Mammary epithelial cell (primary cell): Measurements from ENCODE around the gene CHTF18.

Source experiments
- EZH2 ChIP-seq: IDR thresholded peaks from 2 replicates; pipeline ENCODE4 v1.6.1; 2012; ENCODE audit warnings: low read length, inconsistent platforms, borderline replicate concordance
- TF ChIP-seq, protein P1 (sequence below), 2 donors: IDR thresholded peaks in 1 of 2; conservative IDR thresholded peaks in 1 of 2; 2 replicates each; pipeline ENCODE4 v1.5.1; 2011 to 2012; ENCODE audit warnings: inconsistent platforms in 2 of 2, low read length in 2 of 2, mild to moderate bottlenecking in 2 of 2, control low read depth in 1 of 2, low read depth in 1 of 2; ENCODE audit not compliant: insufficient read depth in 1 of 2; ENCODE audit errors: extremely low read depth in 1 of 2

DNA sequence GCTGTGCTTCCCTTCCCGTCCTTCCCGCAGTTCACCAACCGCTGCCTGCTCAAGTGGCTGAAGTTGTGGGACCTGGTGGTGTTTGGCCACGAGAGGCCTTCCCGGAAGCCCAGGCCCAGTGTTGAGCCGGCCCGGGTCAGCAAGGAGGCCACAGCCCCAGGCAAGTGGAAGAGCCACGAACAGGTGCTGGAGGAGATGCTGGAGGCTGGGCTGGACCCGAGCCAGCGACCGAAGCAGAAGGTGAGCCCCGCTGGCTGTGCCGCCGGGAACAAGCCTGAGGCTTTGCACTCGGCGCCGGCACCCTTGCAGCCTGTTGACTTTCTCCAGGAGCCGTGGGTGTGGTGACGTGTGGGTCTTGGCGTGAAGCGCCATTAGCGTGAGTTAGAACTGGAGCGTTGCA lies 2.7 kb downstream of the CHTF18 start:
- TF ChIP-seq, protein P1, sequence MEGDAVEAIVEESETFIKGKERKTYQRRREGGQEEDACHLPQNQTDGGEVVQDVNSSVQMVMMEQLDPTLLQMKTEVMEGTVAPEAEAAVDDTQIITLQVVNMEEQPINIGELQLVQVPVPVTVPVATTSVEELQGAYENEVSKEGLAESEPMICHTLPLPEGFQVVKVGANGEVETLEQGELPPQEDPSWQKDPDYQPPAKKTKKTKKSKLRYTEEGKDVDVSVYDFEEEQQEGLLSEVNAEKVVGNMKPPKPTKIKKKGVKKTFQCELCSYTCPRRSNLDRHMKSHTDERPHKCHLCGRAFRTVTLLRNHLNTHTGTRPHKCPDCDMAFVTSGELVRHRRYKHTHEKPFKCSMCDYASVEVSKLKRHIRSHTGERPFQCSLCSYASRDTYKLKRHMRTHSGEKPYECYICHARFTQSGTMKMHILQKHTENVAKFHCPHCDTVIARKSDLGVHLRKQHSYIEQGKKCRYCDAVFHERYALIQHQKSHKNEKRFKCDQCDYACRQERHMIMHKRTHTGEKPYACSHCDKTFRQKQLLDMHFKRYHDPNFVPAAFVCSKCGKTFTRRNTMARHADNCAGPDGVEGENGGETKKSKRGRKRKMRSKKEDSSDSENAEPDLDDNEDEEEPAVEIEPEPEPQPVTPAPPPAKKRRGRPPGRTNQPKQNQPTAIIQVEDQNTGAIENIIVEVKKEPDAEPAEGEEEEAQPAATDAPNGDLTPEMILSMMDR (conservative IDR thresholded peaks at IDR 0.05 in 1 of 2, IDR thresholded peaks at IDR 0.05 in 1 of 2; ENCODE audit: extremely low read depth in 1 of 2, insufficient read depth in 1 of 2, low read depth in 1 of 2, low read length in 2 of 2): no peak
- TF ChIP-seq EZH2: no peak
